EH (cell line): ENCODE measurements around the gene ZNF700.
A peak's percentile ranks its signal among the peaks of the same experiment; 100 is the strongest.
"Not testable (repeated sequence)": the region's sequence is repeated elsewhere in the genome, so short reads cannot be mapped to it uniquely, and the experiment has no call there.

Experiments
- DNase-seq: peaks from one replicate; pipeline ENCODE4 v3.0.0-alpha.2; 2015; ENCODE audit warnings: low read depth

The ZNF700 gene

GRCh38 chr19:11924886-11925650 lies at the start of gene ZNF700:
ZNF700 (plus strand) TSS chr19:11925107; CDS start chr19:11925211, 104 bp downstream.
- DNase-seq, result peak; percentile 93

DNA sequence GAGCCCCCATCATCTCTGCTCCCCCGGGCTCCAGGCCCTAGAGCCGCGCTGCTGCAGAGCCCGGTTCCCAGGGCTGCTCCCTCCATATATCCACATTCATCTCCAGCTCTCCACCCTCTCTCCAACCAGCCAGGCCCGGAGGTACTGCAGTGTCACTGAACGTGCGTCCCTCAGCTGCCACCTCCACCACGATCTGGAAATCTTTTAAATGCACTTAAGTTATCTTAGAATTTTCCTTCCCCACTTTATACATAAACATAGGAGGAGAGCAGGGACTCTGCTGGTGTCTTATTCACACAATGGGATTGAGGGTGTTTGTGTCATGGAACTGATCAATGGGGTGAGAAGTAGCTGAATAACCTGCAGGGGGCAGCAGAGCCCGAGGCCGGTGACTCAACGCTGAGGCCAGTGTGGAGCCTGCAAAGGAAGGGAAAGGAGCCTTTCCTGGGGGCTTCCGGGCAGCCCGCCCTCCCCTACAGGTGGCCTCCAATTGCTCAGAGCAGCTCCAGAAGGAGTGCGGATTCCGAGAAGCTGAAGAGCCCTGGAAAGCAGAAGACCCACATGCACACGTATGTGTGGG lies 45.1 kb upstream of the ZNF700 start:
- peak; percentile 10 for DNase-seq

DNA sequence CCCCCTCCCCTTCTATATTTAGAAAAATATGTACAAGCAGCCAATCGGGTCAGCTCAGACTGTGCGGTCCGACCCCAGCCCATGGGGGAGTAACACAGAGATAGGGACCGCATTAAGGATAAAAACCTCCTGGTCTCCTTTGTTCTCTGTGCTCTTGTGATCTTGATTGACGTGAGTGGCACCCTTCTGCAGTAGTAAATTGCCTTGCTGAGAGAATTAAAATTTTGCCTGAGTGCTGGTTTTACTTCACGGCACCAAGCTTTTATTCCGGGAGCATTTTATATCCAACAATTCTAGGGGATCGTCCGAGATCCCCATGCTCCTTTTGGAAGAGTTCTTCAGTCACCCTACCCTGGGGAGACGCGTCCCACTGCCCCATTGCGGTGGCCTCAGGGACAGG lies 44.3 kb upstream of the ZNF700 start:
- DNase-seq, result no peak

GRCh38 chr19:11881151-11881800 lies 43.6 kb upstream of the ZNF700 start:
- peak; percentile 62 for DNase-seq

GRCh38 chr19:11882606-11883005 lies 42.3 kb upstream of the ZNF700 start:
- no peak for DNase-seq

- no peak for DNase-seq
Measured at GRCh38 chr19:11887234-11887610, 37.7 kb upstream of the ZNF700 start.

DNA sequence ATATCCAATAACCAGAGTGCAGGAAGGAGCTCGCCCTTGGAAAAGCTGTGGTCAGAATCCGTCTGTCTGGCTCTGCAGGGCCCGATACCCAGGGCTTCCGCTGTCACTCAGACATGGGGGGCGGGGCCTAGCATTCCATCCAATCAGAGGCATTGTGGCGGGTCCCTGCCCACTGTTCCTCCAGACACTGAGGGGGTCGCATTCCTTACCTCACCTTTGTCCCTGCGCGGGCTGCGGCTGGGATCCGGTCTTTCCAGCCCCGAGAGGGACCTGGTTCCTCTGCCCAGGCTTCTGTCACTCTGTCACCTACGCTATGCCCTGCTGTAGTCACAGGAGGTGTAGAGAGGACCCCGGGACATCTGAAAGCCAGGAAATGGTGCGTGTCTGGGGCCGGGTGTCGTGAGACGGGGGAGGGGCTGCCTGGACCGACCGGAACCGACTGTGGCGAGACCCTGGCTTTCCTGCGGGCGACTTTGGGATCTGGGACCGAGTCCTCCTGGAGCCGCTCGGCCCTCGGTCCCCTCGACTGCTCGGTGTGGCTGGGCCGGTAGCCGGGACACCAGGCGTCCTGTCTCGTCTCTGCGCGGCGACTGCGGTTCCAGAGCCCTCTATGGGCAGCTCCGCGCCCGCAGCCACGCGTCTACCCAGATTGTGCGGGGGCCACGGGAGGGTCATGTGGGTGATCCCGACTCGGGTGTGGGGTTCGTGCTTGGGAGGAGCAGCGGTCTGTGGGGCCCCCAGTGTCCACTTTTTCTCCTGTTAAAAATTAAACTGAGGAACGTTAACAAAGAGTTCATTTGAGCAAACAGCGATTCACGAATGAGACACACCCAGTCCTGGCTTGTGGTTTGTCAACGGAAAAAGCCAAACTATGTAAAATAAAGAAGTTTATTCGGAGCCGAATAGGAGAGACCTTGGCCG lies 37.0 kb upstream of the ZNF700 start, which contains the start of gene ZNF69:
Gene ZNF69, plus strand, starts transcription at position 172 of the 921 bp plus-strand sequence. Its CDS starts 142 bp downstream, at position 314.
- DNase-seq, result peak; percentile 87

DNA sequence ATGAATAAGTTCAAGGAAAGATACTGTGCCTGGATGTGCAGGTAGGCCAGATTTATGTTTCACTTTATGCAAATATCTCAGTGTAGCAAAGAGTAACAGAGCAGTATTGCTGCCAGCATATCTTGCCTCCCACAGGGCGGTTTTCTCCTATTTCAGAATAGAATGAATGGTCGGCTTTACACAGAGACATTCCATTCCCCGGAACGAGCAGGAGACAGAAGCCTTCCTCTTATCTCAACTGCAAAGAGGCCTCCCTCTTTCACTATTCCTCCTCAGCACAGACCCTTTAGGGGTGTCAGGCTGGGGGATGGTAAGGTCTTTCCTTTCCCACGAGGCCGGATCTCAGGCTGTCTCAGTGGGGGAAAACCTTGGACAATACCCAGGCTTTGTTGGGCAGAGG lies 35.0 kb upstream of the ZNF700 start:
- not testable (repeated sequence) for DNase-seq

GRCh38 chr19:11890634-11891033 lies 34.3 kb upstream of the ZNF700 start:
- DNase-seq, result no peak

DNA sequence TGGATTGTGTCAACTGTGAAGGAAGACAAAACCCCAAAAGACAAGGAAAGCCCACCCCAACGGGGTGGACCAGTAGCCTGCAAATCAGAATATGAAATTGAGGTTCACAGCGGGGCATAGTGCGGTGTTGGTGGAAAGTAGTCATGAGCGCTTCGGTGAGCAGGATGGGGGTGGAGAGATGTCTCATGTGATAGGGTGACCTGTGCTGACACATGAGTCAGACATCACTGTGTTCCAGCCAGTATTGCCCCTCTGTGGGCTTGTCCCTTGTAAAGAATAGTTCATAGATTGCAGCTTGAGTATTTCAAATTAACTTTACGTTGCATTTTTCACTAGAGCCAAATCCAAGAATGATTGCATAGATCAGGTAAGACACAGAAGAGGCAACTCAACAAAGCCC lies 30.1 kb upstream of the ZNF700 start:
- DNase-seq, result no peak

- DNase-seq, result no peak
Measured at GRCh38 chr19:11902228-11902627, 22.7 kb upstream of the ZNF700 start.

- no peak for DNase-seq
Measured at GRCh38 chr19:11905928-11906327, 19.0 kb upstream of the ZNF700 start.

DNA sequence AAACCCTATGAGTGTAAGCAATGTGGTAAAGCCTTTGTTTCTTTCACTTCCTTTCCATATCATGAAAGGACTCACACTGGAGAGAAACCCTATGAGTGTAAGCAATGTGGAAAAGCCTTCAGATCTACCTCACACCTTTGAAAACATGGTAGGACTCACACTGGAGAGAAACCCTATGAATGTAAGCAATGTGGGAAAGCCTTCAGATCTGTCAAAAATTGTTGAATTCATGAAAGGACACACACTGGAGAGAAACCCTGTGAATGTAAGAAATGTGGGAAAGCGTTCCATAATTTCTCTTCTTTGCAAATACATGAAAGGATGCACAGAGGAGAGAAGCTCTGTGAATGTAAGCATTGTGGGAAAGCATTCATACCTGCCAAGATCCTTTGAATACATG lies 13.0 kb upstream of the ZNF700 start:
- DNase-seq, result not testable (repeated sequence)

GRCh38 chr19:11914417-11915051 lies 10.4 kb upstream of the ZNF700 start:
- not testable (repeated sequence) for DNase-seq

- no peak for DNase-seq
Measured at GRCh38 chr19:11921852-11922495, 2.9 kb upstream of the ZNF700 start.

DNA sequence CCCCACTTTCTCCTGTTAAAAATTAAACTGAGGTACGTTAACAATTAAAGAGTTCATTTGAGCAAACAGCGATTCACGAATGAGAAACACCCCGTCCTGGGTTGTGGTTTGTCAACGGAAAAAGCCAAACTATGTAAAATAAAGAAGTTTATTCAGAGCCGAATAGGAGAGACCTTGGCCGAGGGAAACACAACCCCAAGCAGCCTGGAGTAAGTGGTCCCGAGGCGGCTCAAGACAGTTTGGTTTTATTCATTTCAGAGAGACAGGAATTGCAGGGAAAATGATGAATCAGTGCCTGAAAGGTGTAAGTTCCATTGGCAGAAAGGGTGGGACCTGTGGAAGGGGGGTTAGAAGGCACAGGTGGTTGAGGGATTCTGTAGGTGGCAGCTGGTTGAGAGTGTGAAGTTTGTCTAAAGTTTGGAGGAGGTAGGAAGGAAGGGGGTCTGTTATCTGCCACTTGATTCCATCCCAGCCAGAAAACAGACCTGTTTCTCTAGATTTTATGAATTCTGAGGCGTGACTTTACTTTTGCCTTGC lies 812 bp downstream of the ZNF700 start:
- DNase-seq, result not testable (repeated sequence)

DNA sequence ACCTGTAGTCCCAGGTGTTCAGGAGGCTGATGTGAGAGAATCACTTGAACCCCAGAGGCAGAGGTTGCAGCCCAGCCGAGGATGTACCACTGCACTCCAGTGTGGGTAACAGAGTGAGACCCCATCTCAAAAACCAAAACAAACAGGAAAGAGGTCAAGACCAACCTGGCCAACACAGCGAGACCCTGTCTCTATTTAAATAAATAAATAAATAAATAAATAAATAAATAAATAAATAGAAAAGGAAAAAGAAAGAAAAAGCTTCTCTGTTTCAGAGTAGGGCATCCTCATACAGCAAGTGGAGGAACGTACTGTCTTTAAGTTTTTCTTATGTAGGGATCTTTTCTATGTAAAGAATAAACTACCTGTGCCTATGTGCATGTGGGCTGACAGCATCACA lies 2.3 kb downstream of the ZNF700 start:
- no peak for DNase-seq

DNA sequence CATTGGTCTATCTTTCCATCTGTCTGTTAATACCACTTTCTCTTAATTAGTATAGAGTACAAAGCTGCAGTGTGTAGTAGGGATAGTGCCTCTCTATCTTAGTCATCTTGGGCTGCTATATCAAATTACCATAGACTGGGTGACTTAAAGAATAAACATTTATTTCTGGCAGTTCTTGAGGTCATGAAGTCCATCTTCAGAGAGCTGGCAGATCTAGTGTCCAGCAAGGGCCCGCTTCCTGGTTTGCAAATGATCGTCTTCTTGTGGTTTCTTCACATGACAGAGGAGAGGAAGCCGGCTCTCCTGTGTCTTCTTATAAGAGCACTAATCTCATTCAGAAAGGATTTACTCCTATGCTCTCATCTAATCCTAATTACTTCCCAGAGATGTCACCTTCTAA lies 6.1 kb downstream of the ZNF700 start:
- peak; percentile 56 for DNase-seq

DNA sequence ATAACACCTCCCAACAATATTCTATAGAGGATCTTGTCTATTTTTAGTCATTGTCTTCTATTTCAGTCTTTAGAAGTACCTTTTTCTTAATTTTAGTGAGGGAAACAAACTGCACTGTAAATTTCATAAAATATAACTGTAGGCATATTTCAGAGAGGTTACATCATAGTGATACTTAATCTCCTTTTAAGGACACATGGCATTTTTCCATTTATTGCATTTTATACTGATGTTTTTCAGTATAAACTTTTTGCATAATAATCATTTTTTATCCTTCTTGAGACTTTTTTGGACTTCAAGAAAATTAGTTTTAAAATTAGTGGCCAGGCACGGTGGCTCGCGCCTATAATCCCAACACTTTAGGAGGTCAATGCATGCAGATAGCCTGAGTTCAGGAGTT lies 6.6 kb downstream of the ZNF700 start:
- DNase-seq, result no peak

GRCh38 chr19:11935829-11936228 lies 10.9 kb downstream of the ZNF700 start:
- not testable (repeated sequence) for DNase-seq

- not testable (repeated sequence) for DNase-seq
Measured at GRCh38 chr19:11938383-11938782, 13.5 kb downstream of the ZNF700 start.
